K562 (cell line): ENCODE measurements around the gene TSEN54.

Source experiments
- SIN3A ChIP-seq, 2 experiments: fragments of 150-350 bp in 1 of 2; IDR thresholded peaks; 2 replicates each; pipeline ENCODE4 v1.6.1; 2011 to 2016; ENCODE audit warnings: borderline replicate concordance in 2 of 2, low read depth in 2 of 2, low read length in 2 of 2, mild to moderate bottlenecking in 2 of 2, moderate library complexity in 2 of 2; ENCODE audit not compliant: control insufficient read depth in 1 of 2
- TF ChIP-seq, protein P1 (sequence below): sonication (generic); formaldehyde crosslinking; IDR thresholded peaks from 2 replicates; pipeline ENCODE4 v1.5.0; 2020; ENCODE audit warnings: missing genetic modification reagents
- TF ChIP-seq, protein P2 (sequence below): sonication (generic); formaldehyde crosslinking; IDR thresholded peaks from 2 replicates; pipeline ENCODE4 v1.8.1; 2022; ENCODE audit warnings: missing genetic modification reagents

DNA sequence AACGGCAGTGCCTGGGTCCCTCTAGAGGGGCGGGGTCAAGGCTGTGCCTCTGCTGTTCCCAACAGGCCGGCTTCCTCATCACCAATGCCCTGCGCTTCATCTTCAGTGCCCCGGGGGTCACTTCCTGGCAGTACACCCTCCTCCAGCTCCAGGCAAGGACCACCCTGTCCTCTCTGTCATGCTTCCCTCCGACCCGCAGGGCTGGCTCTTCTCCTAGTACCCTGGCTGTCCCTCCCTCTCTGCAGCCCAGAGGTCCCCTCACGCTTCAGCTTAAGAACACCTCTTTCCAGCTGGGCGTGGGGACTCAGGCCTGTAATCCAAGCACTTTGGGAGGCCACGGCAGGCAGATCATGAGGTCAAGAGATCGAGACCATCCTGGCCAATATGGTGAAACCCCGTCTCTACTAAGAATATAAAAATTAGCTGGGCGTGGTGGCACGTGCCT is 26.8 kb upstream of the TSEN54 start:
- TF ChIP-seq, protein P1, sequence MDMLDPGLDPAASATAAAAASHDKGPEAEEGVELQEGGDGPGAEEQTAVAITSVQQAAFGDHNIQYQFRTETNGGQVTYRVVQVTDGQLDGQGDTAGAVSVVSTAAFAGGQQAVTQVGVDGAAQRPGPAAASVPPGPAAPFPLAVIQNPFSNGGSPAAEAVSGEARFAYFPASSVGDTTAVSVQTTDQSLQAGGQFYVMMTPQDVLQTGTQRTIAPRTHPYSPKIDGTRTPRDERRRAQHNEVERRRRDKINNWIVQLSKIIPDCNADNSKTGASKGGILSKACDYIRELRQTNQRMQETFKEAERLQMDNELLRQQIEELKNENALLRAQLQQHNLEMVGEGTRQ (CRISPR knock-in tag) = no peak
- TF ChIP-seq, protein P2, sequence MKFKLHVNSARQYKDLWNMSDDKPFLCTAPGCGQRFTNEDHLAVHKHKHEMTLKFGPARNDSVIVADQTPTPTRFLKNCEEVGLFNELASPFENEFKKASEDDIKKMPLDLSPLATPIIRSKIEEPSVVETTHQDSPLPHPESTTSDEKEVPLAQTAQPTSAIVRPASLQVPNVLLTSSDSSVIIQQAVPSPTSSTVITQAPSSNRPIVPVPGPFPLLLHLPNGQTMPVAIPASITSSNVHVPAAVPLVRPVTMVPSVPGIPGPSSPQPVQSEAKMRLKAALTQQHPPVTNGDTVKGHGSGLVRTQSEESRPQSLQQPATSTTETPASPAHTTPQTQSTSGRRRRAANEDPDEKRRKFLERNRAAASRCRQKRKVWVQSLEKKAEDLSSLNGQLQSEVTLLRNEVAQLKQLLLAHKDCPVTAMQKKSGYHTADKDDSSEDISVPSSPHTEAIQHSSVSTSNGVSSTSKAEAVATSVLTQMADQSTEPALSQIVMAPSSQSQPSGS (CRISPR knock-in tag) = no peak
- no peak for TF ChIP-seq SIN3A (IDR thresholded peaks at IDR 0.05; ENCODE audit: borderline replicate concordance in 2 of 2, control insufficient read depth in 1 of 2, low read depth in 2 of 2, low read length in 2 of 2)
